COLO668 (cell line): ENCODE measurements around the gene NPL.

Experiments used
- DNase-seq: peaks from one replicate; lab custom pipeline; 2025; ENCODE audit not compliant: unreplicated experiment; lab: John Stamatoyannopoulos, UW

Gene NPL

DNA sequence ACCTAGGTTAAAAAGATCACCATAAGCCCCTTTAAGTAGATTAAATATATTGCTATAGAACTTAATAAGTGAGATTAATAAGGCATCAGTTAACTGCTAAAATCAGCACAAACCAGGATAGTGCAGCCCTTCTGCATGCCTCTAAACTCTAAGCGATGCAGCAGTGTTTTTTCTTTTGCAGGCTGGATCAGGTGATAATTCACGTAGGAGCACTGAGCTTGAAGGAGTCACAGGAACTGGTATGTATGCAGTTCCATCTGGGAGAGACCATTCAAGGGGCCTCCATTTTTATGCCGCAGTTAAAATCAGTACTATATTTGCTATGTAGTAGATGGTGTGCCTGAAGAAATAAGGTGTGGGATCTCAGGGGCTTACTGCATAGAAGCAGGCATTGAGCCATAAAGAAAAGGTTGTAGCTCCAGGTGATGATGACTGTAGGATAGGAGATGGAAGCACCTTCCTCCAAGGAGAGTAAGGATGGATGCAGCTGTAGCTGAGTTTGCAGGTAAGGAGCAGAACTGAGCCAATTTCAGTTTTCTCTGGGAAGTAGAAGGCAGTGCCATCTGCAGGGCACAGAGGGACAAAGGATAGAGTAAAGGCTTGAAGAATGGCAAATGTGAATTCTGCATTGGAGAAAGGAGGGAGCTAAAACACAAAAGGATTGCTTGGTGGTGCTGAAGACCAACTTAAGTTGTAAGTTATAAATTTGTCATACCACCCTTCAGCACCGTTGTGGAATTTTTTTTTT, 22.6 kb downstream of the NPL start:
- no peak for DNase-seq

DNA sequence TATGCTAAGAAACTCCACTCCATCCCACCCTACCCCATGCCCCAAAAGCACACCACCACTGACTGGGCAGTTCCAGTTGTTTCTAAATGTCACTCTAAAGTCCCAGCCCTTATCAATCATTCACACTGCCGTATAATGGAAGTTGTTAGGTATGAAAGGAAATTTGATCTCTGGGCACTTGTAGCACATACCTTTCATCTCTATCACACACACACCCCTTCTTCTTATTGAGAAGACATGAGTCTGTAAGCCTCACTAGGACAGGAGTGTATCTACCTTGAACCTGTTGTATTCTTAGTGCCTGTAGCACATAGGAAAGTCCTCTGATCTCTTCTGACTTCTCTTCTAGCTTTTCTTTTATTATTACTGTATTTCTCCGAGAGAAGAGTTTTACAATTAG, 27.3 kb downstream of the NPL start:
- no peak for DNase-seq

DNA sequence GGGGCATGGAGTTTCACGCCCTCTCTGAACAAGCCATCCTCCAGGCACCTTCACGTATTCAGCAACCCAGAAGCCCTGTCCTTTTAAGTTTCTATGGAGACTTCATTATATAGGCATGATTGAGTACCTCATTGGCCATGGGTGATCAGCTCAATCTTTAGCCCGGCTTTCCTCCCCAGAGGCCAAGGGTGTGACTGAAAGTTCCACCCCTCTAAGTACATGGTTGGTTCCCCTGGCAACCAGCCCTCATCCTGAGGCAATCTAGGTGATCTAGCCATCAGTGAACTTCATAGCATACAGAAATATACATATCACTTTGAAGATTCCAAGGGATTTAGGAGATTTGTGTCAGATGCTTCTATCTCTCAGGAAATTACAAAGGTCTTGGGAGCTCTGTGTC, 28.2 kb downstream of the NPL start:
- no peak for DNase-seq

DNA sequence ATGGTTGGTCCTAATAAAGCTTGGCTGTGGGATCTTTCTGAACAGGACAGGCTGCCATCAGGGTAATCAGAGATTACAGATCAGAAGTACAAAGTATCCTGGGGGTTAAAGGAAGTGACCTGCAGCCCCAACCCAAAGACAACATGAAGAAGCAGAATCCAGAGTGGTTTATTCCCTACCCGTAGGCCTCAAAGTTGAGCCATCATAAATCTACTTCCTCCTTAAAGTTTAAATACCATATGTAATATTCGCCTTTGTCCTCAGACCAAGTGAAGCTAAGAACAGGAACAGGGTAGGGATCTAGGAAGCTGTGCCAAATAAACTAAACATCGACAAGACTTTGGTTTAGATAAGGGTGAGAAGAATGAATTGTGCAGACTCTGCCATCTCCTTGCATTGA, 33.6 kb downstream of the NPL start:
- no peak for DNase-seq

- DNase-seq: no peak
Observed at GRCh38 chr1:182826892-182827291, 37.3 kb downstream of the NPL start.

DNA sequence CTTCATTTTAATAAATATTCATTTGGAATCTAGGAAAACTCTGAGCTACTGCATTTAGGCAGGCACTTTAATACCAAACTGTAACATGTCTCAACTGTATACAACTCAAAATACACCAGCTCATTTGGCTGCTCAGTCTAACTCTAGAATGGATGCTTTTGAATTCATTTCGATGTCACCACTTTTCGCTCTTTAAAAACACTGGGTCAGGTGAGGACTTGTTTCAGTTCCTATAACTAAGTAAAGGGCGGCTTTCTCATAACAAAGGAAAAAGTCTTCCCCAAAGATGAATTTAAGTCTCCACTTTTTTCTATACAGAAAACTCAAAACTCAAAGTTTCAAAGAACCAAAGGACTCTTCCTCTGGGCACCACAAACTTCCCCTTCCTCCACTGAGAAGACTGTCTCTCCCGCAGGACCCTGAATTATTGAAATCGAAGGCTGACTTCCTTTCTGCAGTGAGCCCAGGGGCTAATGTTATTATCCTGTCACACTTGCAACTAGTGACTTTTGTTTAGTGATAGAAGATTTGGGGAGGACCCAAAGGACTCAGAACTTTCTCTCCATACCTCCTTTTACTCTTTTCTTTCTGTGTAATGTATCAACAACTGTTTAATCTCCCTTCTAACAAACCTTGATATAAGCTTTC, 39.8 kb downstream of the NPL start:
- no peak for DNase-seq

GRCh38 chr1:182833271-182833670, 43.7 kb downstream of the NPL start:
- no peak for DNase-seq

- DNase-seq: no peak
Observed at GRCh38 chr1:182834326-182834725, 44.8 kb downstream of the NPL start.

DNA sequence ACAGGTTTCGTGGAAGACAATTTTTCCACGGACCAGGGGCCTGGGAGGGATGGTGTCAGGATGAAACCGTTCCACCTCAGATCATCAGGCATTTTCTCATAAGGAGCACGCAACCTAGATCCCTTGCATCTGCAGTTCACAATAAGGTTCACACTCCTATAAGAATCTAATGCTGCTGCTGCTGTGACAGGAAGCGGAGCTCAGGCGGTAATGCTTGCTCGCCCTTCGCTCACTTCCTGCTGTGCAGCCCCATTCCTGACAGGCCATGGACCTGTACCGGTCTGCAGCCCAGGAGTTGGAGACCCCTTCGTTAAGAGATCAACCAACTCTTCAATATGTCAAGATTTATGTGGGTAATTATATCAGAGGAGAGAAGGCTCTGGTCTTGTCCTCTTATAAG, 46.2 kb downstream of the NPL start:
- no peak for DNase-seq

- DNase-seq: peak; percentile 97
Observed at GRCh38 chr1:182839209-182840066, 49.9 kb downstream of the NPL start, which contains the start of gene DHX9. DHX9 (plus strand) TSS chr1:182839347; CDS start chr1:182842567, 3,220 bp downstream.

DNA sequence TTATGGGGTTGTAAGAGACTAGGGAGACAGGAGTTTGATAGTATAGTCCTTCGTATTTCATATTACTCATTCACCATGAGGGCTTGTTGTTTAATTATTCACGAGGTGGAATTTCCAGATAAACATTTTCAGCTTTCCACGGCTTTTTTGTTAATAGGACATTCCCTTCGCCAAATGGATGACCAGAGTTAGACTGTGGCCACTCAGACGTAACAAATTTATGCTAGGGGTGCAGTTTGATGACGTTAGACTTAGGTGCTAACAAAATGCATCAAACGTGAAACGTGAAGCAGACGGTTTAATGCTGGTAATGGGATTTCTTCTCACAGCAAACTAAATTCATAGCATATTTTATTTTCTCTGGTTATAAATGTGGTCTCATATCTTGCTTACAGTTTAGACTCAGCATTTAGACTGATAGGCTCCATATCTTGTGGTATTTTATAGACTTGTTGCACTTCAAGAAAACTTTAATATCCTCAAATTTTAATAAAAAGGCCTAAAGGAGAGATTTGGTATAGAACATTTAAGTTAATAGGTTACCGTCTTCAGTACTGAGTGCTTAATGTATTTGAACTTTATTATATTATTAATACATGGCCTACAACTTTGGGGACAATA, 51.9 kb downstream of the NPL start:
- no peak for DNase-seq

DNA sequence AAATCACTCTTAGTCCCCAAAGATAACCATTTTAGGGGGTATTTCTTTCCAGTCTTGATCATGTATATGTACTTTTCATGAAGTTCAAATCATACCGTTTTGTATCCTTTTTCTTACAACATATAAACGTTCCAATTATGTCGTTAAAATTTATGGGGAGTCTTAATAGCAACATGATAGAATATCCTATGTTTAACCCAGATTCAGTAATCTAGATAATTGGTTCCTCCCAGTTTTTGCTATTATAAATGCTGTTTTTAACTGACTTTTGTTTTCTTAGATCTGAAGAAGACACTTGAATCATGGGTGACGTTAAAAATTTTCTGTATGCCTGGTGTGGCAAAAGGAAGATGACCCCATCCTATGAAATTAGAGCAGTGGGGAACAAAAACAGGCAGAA, 52.7 kb downstream of the NPL start:
- DNase-seq: no peak

GRCh38 chr1:182845379-182845778, 55.8 kb downstream of the NPL start:
- DNase-seq: no peak

GRCh38 chr1:182845894-182846293, 56.3 kb downstream of the NPL start:
- no peak for DNase-seq

GRCh38 chr1:182847105-182847504, 57.5 kb downstream of the NPL start:
- no peak for DNase-seq

GRCh38 chr1:182848736-182849135, 59.2 kb downstream of the NPL start:
- no peak for DNase-seq

DNA sequence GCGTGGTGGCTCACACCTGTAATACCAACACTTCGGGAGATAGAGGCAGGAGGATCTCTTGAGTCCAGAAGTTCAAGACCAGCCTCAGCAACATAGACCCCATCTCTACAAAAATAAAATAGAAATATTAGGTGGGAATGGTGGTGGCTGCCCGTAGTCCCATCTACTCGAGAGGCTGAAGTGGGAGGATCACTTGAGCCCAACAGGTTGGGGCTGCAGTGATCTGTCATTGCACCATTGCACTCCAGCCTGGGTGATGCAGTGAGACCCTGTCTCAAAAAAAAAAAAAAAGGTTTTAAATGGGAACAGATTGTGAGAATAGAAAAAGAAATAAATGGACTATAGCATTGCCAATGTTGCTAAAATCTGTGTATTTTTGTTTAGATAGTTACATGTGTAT, 60.7 kb downstream of the NPL start:
- no peak for DNase-seq

- no peak for DNase-seq
Observed at GRCh38 chr1:182851825-182852224, 62.3 kb downstream of the NPL start.

DNA sequence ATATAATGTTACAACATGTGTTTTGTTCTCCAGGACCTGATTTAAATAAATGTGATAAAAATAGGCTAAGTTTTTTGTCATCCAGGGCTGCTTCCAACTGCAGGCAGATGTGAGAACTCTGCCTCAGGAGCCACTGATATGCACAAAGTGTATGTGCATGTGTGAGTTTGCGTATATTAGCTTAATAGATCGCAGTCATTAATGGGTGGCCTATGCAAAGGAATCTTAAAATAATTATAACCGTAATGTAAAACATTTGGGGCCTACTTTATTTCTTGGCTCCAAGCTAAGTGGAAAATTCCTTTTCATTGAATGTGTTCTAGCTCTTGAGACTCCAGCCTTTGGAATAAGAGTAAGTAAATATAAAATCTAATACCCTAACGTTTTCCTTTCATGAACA, 66.3 kb downstream of the NPL start:
- no peak for DNase-seq

DNA sequence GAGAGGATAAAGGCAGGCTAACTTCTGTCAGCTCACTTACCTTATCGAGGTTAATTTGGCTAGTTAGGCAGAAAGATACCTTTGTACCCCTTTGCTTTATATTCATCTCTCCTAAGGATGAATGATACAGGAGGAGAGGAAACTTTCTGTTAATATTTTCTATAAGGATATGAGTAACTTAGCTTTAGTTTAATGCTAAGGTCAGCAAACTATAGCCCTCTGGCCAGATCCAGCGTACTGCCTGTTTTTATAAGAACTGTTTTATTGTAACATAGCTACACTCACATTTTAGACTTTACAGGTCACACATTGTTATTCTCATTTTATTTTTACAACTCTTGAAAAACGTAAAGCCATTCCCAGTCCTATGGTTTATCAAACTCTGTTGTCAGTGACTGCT, 67.6 kb downstream of the NPL start:
- no peak for DNase-seq

GRCh38 chr1:182860658-182861057, 71.1 kb downstream of the NPL start:
- no peak for DNase-seq
